ENCODE data around the gene RIPOR2.

DNA sequence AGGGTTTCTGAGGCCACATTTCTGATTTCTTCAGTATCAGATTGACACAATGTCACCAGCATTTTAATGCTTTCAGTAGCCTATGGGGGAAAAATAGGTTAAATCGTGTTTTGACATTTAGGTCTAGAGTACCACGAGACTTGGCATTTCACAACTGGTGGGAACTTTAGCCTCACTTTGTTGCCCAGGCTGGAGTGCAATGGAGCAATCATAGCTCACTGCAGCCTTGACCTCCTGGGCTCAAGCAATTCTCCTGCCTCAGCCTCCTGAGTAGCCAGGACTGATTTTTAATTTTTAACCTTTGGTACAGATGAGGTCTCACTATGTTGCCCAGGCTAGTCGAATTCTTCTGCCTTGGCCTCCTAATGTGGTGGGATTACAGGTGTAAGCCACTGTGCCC is 126.0 kb downstream of the RIPOR2 start:
- TF ChIP-seq, protein P1, sequence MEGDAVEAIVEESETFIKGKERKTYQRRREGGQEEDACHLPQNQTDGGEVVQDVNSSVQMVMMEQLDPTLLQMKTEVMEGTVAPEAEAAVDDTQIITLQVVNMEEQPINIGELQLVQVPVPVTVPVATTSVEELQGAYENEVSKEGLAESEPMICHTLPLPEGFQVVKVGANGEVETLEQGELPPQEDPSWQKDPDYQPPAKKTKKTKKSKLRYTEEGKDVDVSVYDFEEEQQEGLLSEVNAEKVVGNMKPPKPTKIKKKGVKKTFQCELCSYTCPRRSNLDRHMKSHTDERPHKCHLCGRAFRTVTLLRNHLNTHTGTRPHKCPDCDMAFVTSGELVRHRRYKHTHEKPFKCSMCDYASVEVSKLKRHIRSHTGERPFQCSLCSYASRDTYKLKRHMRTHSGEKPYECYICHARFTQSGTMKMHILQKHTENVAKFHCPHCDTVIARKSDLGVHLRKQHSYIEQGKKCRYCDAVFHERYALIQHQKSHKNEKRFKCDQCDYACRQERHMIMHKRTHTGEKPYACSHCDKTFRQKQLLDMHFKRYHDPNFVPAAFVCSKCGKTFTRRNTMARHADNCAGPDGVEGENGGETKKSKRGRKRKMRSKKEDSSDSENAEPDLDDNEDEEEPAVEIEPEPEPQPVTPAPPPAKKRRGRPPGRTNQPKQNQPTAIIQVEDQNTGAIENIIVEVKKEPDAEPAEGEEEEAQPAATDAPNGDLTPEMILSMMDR (IDR thresholded peaks at IDR 0.05), result no peak
- TF ChIP-seq POLR2A (IDR thresholded peaks at IDR 0.05), result no peak

Data from Peyer's patch (tissue), 4 donors.